Glomerular endothelial cell (primary cell): ENCODE results near the gene SUPT5H. TPM values are rescaled to one million over a fixed set of nuclear protein-coding genes. Genes with fewer than 3 reads are reported as not detected.

ENCODE experiments used
- DNase-seq: peaks from one replicate; pipeline ENCODE4 v3.0.0-alpha.2; 2011; ENCODE audit warnings: low read depth, low spot score; ENCODE audit errors: extremely low read depth
- total RNA-seq: library from RNA; depleted of rRNA; stranded (reverse); fragments of >200 nt; gene quantifications from 2 replicates; pipeline ENCODE4 v1.2.3, GENCODE V29; 2015

SUPT5H gene
- total RNA-seq, 1 donor from 2014 or later = 100 TPM

DNA sequence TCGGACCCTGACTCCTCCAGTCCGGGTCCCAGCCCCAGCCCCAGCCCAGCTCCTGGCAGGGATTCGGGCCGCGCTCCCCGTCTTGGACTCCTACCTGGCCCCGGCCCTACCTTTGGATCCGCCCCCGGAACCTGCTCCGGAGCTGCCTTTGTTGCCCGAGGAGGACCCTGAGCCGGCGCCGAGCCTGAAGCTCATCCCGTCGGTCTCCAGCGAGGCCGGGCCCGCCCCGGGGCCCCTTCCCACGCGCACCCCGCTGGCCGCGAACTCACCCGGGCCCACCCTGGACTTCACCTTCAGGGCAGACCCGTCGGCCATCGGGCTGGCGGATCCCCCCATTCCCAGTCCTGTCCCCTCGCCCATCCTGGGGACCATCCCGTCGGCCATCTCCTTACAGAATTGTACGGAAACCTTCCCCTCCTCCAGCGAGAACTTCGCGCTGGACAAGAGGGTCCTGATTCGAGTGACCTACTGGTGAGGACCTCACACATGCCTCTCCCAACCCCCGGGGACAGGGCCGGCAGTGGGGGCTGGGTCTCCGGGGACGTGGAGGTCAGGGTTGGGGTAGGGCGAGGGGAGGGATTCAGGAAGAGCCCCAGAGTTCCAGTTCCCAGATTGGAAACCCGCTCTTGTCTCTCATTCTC, 70.3 kb downstream of the SUPT5H start:
- DNase-seq = no peak

- no peak for DNase-seq
Observed at GRCh38 chr19:39516270-39516669, 70.9 kb downstream of the SUPT5H start.

DNA sequence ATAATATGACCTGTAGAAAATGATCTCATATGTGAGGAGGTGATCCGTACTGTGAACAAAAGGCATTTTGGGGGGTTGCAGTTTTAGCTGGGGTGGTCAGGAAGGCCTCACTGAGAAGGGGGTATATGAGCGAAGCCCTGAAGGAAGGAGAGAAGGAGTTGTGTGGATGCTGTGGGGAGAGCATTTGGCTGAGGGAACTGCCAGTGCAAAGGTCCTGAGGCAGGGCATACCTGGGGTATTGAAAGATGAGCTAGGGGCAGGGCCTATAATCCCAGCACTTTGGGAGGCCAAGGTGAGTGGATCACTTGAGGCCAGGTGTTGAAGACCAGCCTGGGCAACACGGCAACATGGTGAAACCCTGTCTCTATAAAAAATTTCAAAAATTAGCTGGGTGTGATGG, 72.0 kb downstream of the SUPT5H start:
- no peak for DNase-seq

GRCh38 chr19:39518458-39518857, 73.1 kb downstream of the SUPT5H start:
- DNase-seq = no peak

DNA sequence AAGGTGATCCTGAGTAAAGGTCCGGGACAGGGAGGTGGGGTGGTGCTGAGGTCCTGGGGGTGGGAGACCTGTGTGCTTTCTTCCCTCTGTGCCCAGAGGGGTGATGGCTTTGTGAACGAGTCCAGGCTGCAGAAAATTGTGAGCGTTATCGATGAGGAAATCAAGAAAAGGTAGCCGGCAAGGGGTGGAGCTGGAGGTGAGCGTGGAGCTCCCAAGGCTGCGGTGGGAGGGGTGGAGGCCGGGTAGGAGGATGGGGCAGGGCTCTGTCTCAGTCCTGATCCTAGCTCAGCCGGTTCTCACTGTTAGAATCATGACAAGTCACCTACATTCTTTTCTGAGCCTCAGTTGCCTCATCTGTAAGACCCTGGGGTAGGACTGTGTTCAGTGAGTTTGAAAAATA, 73.6 kb downstream of the SUPT5H start:
- DNase-seq = no peak

DNA sequence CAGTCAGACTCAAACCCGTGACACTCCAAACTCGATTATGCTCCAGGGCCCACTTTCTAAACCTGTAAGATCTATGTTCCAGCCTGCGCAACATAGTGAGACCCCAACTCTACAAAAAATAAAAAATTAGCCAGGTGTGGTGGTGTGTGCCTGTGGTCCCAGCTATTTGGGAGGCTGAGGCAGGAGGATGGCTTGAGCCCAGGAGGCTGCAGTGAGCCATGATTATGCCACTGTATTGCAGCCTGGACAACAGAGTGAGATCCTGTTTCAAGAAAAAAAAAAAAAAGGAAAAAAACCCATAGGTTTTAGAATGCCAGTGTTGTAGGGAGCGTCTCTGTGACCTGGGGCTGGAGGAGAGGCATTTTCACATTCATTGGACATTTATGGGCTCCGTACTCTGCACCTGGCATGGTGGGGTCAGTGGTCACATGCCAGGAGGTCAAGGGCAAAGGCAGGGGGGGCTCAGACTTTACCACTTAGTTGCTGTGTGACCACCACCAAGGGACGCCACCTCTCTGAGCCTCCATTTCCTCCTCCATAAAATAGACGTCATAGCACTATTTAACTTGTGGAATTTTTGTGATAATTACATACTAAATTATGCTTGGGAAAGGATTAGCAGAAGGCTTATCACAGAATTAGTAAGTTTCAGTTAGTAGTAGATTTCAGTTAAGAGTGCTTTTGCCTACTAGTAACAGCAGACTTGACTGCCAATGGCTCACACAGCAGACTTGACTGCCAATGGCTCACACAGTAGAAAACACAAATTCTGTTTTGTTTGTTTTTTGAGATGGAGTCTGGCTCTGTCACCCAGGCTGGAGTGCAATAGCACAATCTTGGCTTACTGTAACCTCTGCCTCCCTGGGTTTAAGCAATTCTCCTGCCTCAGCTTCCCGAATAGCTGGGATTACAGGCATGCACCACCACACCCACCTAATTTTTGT, 75.4 kb downstream of the SUPT5H start:
- no peak for DNase-seq

GRCh38 chr19:39524495-39524894, 79.1 kb downstream of the SUPT5H start:
- no peak for DNase-seq

GRCh38 chr19:39525205-39525604, 79.8 kb downstream of the SUPT5H start:
- no peak for DNase-seq

Other genes with a start within 250 kb of the SUPT5H start
- gene NCCRP1, start 248.6 kb upstream of the SUPT5H start, total RNA-seq = not detected in 2 replicates
- not detected in 2 replicates for gene SYCN, start 241.3 kb upstream of the SUPT5H start, total RNA-seq
- not detected in 2 replicates for gene IFNL3, start 200.6 kb upstream of the SUPT5H start, total RNA-seq
- gene IFNL4, start 196.7 kb upstream of the SUPT5H start, total RNA-seq = not detected in 2 replicates
- not detected in 2 replicates for gene IFNL2, start 177.2 kb upstream of the SUPT5H start, total RNA-seq
- gene IFNL1, start 149.2 kb upstream of the SUPT5H start, total RNA-seq = not detected in 2 replicates
- gene LRFN1, start 124.7 kb upstream of the SUPT5H start, total RNA-seq = 0.34 and 1.2 TPM in 2 replicates
- 92.9 and 104 TPM in 2 replicates for gene GMFG, start 109.5 kb upstream of the SUPT5H start, total RNA-seq
- 61.2 and 89.1 TPM in 2 replicates for gene SAMD4B, start 103.2 kb upstream of the SUPT5H start, total RNA-seq
- 27.4 and 32.1 TPM in 2 replicates for gene PAF1, start 54.5 kb upstream of the SUPT5H start, total RNA-seq
- gene MED29, start 54.2 kb upstream of the SUPT5H start, total RNA-seq = 25.1 and 29.5 TPM in 2 replicates
- 6.5 and 21.6 TPM in 2 replicates for gene ZFP36, start 38.7 kb upstream of the SUPT5H start, total RNA-seq
- gene PLEKHG2, start 32.9 kb upstream of the SUPT5H start, total RNA-seq = 26.4 and 60.0 TPM in 2 replicates
- gene RPS16, start 9.6 kb upstream of the SUPT5H start, total RNA-seq = 802 and 1,288 TPM in 2 replicates
- gene TIMM50, start 35.3 kb downstream of the SUPT5H start, total RNA-seq = 64.0 and 64.8 TPM in 2 replicates
- gene DLL3, start 53.4 kb downstream of the SUPT5H start, total RNA-seq = 0.87 and 2.0 TPM in 2 replicates
- not detected in 2 replicates for gene SELENOV, start 69.6 kb downstream of the SUPT5H start, total RNA-seq
- 1.5 and 4.1 TPM in 2 replicates for gene EID2B, start 87.3 kb downstream of the SUPT5H start, total RNA-seq
- gene EID2, start 94.6 kb downstream of the SUPT5H start, total RNA-seq = 11.4 and 19.0 TPM in 2 replicates
- gene LGALS13, start 156.9 kb downstream of the SUPT5H start, total RNA-seq = not detected in 2 replicates
- not detected in 2 replicates for gene LGALS16, start 210.3 kb downstream of the SUPT5H start, total RNA-seq